ENCODE data around the gene TNFRSF19.

- TF ChIP-seq CTCF (conservative IDR thresholded peaks at IDR 0.05): no peak
- no peak for TF ChIP-seq EZH2 (IDR thresholded peaks at IDR 0.05; ENCODE audit: low read depth)
Observed at GRCh38 chr13:23701636-23702035, 131.4 kb downstream of the TNFRSF19 start.

All from PC-9 (cell line).